Esophagus (tissue), 2 donors: Measurements from ENCODE around the gene FAM110C. TPM values are rescaled to one million over a fixed set of nuclear protein-coding genes. Genes with fewer than 3 reads are reported as not detected.
"Not testable (repeated sequence)": the region's sequence is repeated elsewhere in the genome, so short reads cannot be mapped to it uniquely, and the experiment has no call there.

Experiments
- H3K27ac ChIP-seq, 2 donors: one replicate each; pipeline ENCODE4 v1.5.1; 2013; ENCODE audit warnings: low read depth in 2 of 2, mild to moderate bottlenecking in 2 of 2, inconsistent platforms in 1 of 2, low read length in 1 of 2, moderate library complexity in 1 of 2
- H3K27me3 ChIP-seq, 2 donors: one replicate each; pipeline ENCODE4 v1.6.1; 2013; ENCODE audit warnings: low read length in 2 of 2, control low read depth in 1 of 2, mild to moderate bottlenecking in 1 of 2; ENCODE audit not compliant: insufficient read depth in 2 of 2, control insufficient read depth in 1 of 2
- H3K36me3 ChIP-seq, 2 donors: one replicate each; pipeline ENCODE4 v1.6.1; 2013; ENCODE audit warnings: low read length in 1 of 2; ENCODE audit not compliant: control insufficient read depth in 2 of 2, insufficient read depth in 2 of 2
- H3K4me1 ChIP-seq, 2 donors: one replicate each; pipeline ENCODE4 v1.6.1; 2013; ENCODE audit warnings: low read length in 1 of 2; ENCODE audit not compliant: control insufficient read depth in 2 of 2, insufficient read depth in 2 of 2
- H3K4me3 ChIP-seq, 2 donors: one replicate each; pipeline ENCODE4 v1.5.1; 2013; ENCODE audit warnings: low read length in 2 of 2, mild to moderate bottlenecking in 2 of 2, low read depth in 1 of 2, moderate library complexity in 1 of 2
- H3K9me3 ChIP-seq, 2 donors: one replicate each; pipeline ENCODE4 v1.6.1; 2013; ENCODE audit warnings: mild to moderate bottlenecking in 2 of 2, low read depth in 1 of 2, low read length in 1 of 2, moderate library complexity in 1 of 2; ENCODE audit not compliant: control insufficient read depth in 2 of 2, insufficient read depth in 1 of 2
- WGBS, 2 donors: extraction: QIAGEN DNeasy Blood & Tissue Kit; methylation state at CpG; one replicate each; pipeline ENCODE4 v1.1.7; 2013; 5-methylcytosine and 5-hydroxymethylcytosine counted together
- polyA plus RNA-seq, 2 donors: library from polyadenylated mRNA; stranded (reverse); fragments of 200-250 nt; gene quantifications; one replicate each; pipeline ENCODE4 v1.2.3, GENCODE V29; 2013
- donor health status: healthy with polysubstance abuse.
- donor health status: Bipolar disorder and iron deficiency.

Gene FAM110C
- polyA plus RNA-seq, 2 donors = 23.2 to 31.1 TPM

DNA sequence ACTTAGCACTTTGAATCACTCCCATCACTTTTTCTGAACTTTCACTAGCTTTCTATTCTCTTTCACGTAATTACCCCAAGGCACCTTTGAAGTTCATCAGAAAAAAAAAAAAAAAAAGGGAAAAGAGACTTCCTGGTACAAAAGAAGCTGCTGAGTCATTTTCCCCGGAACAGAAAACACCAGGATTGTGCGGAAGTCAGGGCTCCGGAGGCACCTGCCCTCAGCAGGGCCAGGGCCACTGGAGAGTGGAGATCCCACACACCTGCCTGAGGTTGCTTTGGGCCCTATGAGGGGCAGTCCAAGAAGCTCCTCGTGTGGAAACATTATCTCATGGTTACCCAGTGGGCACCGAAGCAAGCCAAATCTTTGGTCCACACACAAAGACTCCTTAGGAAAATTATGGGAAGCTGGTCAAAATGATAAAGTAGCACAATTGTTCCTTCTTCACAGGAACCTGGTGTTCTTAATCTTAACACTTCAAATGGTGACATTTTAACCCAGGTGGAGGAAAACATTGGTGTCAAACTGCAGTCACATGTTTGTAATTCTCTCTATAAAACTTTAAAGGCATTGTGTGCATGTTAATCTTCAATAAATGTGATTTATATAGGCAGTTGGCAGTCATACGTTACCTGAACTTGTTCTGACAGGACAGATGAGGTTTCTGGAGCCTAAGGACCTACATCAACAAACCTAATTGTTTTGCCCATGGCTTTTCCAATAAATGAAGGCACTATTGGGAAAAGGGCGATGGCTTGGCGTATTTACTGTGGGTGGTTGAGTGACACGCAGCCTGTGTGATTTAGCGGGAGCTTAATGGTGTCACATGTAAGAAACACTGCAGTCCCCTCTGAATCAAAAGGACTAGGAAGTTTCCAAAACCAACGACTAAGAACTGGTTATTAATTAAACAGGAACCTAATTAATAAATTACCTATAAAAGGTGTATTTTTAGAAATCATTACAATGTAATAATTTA, 23.4 kb upstream of the FAM110C start:
- no peaks in the 10 kb centered on the region for H3K9me3 ChIP-seq
- no peaks in the 10 kb centered on the region for H3K27me3 ChIP-seq
- H3K4me3 ChIP-seq = no peak overlapping the region
- H3K4me1 ChIP-seq = peaks cover 2 to 9% of the 10 kb centered on the region in 2 donors
- H3K27ac ChIP-seq = peak overlapping the region; percentile 84 to 90
- H3K36me3 ChIP-seq = no peaks in the 10 kb centered on the region
- 40 to 49% methylated on average over 12 of the region's 12 CpGs for WGBS, 2 donors

GRCh38 chr2:68637-69036, 22.3 kb upstream of the FAM110C start:
- not testable (repeated sequence) for H3K27ac ChIP-seq, H3K4me1 ChIP-seq, H3K36me3 ChIP-seq, H3K4me3 ChIP-seq, H3K9me3 ChIP-seq, H3K27me3 ChIP-seq
- WGBS, 2 donors = 45 to 63% methylated on average over 5 of the region's 5 CpGs

DNA sequence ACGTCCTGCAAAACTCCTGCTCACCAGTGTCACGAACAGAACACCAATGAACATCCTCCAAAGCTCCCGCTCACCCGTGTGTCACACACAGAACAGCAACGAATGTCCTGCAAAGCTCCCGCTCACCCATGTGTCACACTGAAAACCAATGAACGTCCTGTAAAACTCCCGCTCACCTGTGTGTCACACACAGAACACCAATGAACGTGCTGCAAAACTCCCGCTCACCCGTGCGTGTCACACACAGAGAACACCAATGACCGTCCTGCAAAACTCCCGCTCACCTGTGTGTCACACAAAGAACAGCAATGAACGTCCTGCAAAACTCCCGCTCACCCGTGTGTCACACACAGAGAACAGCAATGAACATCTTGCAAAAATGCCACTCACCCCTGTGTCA, 20.5 kb upstream of the FAM110C start:
- WGBS, 2 donors = 90 to 93% methylated on average over 17 of the region's 17 CpGs
- Histone ChIP-seq H3K4me3 (no peak overlapping the region), H3K4me1 (peaks cover 0 to 2% of the 10 kb centered on the region in 2 donors), H3K27ac (no peak overlapping the region), H3K9me3 (no peaks in the 10 kb centered on the region), H3K27me3 (no peaks in the 10 kb centered on the region), H3K36me3 (no peaks in the 10 kb centered on the region)

DNA sequence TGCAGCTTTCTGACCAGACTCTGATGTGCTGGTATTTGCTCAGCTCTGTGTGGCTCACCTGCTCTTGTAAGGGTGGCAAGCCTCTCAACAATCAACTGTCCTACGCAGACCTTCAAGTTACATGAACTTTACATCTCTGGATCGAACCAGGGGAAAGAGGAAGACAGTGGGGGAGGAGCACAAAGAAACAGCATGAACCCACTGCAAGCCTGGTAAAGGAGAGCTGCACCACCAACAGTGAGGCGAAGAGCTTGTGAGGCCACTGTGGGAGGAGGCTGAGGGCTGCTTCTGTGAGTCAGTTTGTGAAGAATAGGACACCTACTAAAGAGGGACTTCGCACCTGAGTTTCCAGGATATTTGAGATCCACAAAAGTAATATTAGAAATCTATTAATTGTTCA, 18.8 kb upstream of the FAM110C start:
- no peaks in the 10 kb centered on the region for H3K9me3 ChIP-seq
- 75 to 80% methylated on average over 4 of the region's 4 CpGs for WGBS, 2 donors
- H3K27ac ChIP-seq = no peak overlapping the region
- H3K4me3 ChIP-seq = no peak overlapping the region
- no peaks in the 10 kb centered on the region for H3K36me3 ChIP-seq
- H3K4me1 ChIP-seq = peaks cover 0 to 2% of the 10 kb centered on the region in 2 donors
- no peaks in the 10 kb centered on the region for H3K27me3 ChIP-seq

DNA sequence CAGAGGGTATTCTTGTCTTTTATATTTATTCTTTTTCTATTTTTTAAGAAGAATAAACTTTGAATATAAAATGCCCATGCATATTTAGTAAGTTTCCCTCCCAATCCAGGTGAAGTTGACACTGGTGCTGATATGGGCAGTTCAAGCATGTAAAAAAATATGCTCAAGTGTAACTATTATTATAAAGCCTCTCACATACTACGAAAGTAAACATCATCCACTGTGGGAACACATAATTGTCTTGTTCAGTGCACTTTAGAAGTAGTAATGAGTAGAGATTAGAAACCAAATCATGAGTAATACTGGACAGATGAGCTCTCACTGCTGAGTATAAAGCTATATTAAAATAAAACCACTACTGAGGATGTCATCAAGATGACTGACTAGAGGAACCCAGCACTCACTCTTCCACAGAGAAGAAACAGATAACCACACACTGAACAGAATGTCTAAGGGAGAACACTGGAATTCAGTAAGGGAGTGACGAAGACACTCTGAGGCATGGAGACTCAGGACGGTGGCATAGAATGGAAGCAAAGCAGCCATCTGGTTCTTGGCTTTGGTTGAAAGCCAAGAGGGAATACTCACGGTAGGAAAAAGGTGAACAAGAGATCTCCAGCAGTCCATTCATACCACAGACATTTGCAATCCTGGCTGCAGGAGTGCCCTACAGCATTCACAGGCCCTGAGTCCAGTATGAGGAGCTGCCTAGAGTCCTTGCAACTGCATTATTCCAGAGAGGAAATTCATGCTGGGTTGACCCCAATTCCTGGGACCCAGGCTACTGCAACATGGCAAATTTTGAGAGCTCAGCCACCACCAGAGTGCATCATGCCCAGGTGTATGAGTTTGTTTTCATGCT, 9.5 kb upstream of the FAM110C start:
- Histone ChIP-seq H3K4me1 (no peaks in the 10 kb centered on the region), H3K9me3 (peaks cover 13 to 18% of the 10 kb centered on the region in 2 donors), H3K4me3 (no peak overlapping the region), H3K27ac (no peak overlapping the region), H3K36me3 (no peaks in the 10 kb centered on the region), H3K27me3 (no peaks in the 10 kb centered on the region)
- 76 to 78% methylated on average over 4 of the region's 4 CpGs for WGBS, 2 donors

DNA sequence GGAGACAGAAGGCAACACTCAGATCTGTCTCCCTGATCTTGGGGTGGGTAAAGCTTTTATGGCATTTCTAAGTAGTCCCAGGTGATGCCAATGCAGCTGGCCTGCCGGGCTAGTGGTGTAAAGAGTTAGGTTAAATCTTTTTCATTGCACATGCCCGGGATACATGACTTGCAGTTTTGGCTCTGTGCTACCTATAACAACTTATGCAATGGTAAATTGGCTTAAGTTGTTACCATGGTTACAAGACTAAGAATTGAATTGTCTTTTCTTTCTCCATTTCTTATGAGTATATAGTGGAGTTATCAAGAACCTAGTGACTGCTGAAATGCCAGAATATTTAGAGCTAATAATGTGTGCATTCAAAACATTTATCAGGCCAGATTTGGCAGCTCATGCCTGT, 5.3 kb upstream of the FAM110C start:
- H3K4me1 ChIP-seq = no peaks in the 10 kb centered on the region
- no peak overlapping the region for H3K4me3 ChIP-seq
- WGBS, 2 donors = 47 to 66% methylated on average over 2 of the region's 2 CpGs
- no peaks in the 10 kb centered on the region for H3K36me3 ChIP-seq
- H3K27ac ChIP-seq = no peak overlapping the region
- H3K9me3 ChIP-seq = peaks cover 0 to 2% of the 10 kb centered on the region in 2 donors
- no peaks in the 10 kb centered on the region for H3K27me3 ChIP-seq

DNA sequence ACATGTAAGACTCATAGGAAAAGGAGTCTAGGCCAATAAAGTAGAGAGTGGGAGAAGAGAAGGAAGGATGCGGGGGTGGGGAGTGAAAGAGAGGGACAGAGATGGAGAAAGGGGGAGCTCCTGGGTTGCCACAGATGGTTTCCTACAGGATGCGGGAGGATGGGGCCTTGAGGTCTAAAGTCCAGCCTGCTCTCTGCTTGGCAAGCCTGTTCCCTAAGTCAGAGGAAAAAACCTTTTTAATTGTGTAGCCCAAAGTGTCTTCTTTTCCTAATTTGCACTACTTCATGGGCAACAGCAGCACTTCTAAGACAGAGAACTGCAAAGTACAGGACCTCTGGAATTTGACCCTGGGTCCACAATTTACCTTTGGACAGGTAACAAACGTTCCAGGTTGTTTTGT, 1.4 kb upstream of the FAM110C start:
- peak overlapping the region in 1 of 2 donors; percentile 98 for H3K27ac ChIP-seq
- 49 to 50% methylated on average over 3 of the region's 3 CpGs for WGBS, 2 donors
- no peak overlapping the region for H3K4me3 ChIP-seq
- no peaks in the 10 kb centered on the region for H3K4me1 ChIP-seq
- H3K36me3 ChIP-seq = peaks cover 0 to 3% of the 10 kb centered on the region in 2 donors
- peaks cover 0 to 2% of the 10 kb centered on the region in 2 donors for H3K27me3 ChIP-seq
- peaks cover 0 to 3% of the 10 kb centered on the region in 2 donors for H3K9me3 ChIP-seq

DNA sequence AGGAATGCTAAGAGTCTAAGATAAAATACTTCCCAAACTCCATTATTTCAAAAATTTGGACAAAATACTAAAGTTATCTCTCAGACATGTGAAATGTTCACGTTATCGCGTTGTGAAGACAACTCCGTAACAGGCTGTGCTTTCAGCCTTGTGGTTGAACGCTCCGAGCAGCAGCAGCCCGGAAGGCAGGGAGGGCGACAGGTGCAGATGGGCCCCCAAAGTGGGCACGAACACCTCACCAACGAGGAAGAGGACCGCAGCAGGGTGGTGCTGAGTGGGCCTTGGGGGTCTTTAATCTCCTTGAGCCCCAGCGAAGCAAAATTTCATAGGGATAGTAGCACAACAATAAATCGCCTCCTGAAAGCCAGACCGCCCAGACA, 1.0 kb upstream of the FAM110C start:
- 24% methylated on average over 14 of the region's 14 CpGs for WGBS, 2 donors
- Histone ChIP-seq H3K27me3 (peaks cover 0 to 2% of the 10 kb centered on the region in 2 donors), H3K9me3 (peaks cover 0 to 3% of the 10 kb centered on the region in 2 donors), H3K36me3 (peaks cover 0 to 3% of the 10 kb centered on the region in 2 donors), H3K27ac (peak overlapping the region; percentile 96 to 98), H3K4me3 (peak overlapping the region; percentile 66 to 93), H3K4me1 (no peaks in the 10 kb centered on the region)

DNA sequence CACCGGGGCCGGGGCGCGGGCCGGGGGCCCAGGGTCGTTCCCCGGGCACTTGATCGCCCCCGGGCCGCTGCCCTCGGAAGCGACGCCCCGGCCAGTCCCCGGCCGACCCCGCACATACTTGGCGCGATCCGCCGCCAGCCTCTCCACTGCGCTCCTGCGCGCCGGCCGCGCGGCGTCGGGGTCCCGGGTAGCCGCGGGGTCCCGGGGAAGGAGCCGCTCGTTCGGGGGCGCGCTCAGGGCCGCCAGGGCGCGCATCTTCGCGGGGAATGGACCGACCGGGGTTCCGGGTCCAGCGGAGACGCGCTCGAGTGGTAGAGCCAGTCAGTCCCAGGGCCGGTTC, 204 bp downstream of the FAM110C start:
- 2 to 5% methylated on average over 35 to 52 of the region's 52 CpGs for WGBS, 2 donors
- Histone ChIP-seq H3K27ac (peak overlapping the region; percentile 92 to 98), H3K4me1 (no peaks in the 10 kb centered on the region)

More for the DNA sequence above, 204 bp downstream of the FAM110C start:
- Histone ChIP-seq H3K4me3 (peak overlapping the region; percentile 66 to 93), H3K27me3 (peaks cover 0 to 2% of the 10 kb centered on the region in 2 donors), H3K9me3 (peaks cover 0 to 3% of the 10 kb centered on the region in 2 donors), H3K36me3 (peaks cover 0 to 3% of the 10 kb centered on the region in 2 donors)
